B cell (primary cell): ENCODE data around the gene CCDC171.

Source experiments
- CTCF ChIP-seq: fragments of 200-600 bp; IDR thresholded peaks from one replicate; pipeline ENCODE4 v1.8.0; 2022; ENCODE audit warnings: antibody characterized with exemption, mild to moderate bottlenecking
- EZH2 ChIP-seq: IDR thresholded peaks from 2 replicates; pipeline ENCODE4 v1.6.1; 2012; ENCODE audit warnings: borderline replicate concordance, low read depth, mild to moderate bottlenecking, moderate library complexity, low read length; ENCODE audit not compliant: insufficient read depth, poor library complexity, severe bottlenecking

- TF ChIP-seq CTCF (no peak), EZH2 (no peak)
Measured at GRCh38 chr9:15842051-15842450, 289.2 kb downstream of the CCDC171 start.
